ENCODE measurements around the gene TMPRSS5. TPM values are rescaled to one million over a fixed set of nuclear protein-coding genes. Genes with fewer than 3 reads are reported as not detected.

Gene TMPRSS5
- total and polyA plus RNA-seq, 2 of the 8 experiments (the other 6 are each of a cell fraction or from before 2014, with no cell fraction given): 0.54 to 0.78 TPM

- Histone ChIP-seq H3K23ac (ENCODE audit: insufficient read length) (no peak overlapping the region), H3K79me2 (ENCODE audit: control insufficient read depth in 1 of 2, insufficient read depth in 2 of 2, low read length in 2 of 2) (no peaks in the 10 kb centered on the region), H2AFZ (ENCODE audit: low read length) (no peak overlapping the region), H2BK5ac (ENCODE audit: low read depth, low read length) (no peak overlapping the region), H3K23me2 (ENCODE audit: low read depth, low read length) (no peaks in the 10 kb centered on the region), H3K9ac (replicated peaks in 1 of 4; ENCODE audit: extremely low read depth in 1 of 4, low read depth in 3 of 4, low read length in 3 of 4) (no peak overlapping the region), H3K4me2 (ENCODE audit: insufficient read depth in 1 of 2, low read depth in 2 of 2, low read length in 2 of 2) (no peak overlapping the region), H4K5ac (ENCODE audit: insufficient read length, low read depth, low read length) (no peak overlapping the region), H3K9me3 (ENCODE audit: insufficient read depth in 2 of 2, low read depth in 1 of 2, low read length in 1 of 2) (no peaks in the 10 kb centered on the region; a peak in 1 of 4 replicates), H3K27me3 (replicated peaks in 1 of 4; ENCODE audit: control insufficient read depth in 3 of 4, extremely low read depth in 1 of 4, insufficient read depth in 3 of 4, low read length in 3 of 4) (no peaks in the 10 kb centered on the region), H4K20me1 (replicated peaks in 1 of 2; ENCODE audit: control insufficient read depth in 1 of 2, insufficient read depth in 2 of 2, low read length in 2 of 2) (no peaks in the 10 kb centered on the region), H2AK5ac (ENCODE audit: low read depth, low read length) (no peak overlapping the region), H2BK15ac (ENCODE audit: low read length) (no peak overlapping the region), H3K36me3 (ENCODE audit: control insufficient read depth in 2 of 4, insufficient read depth in 4 of 4, low read length in 3 of 4) (no peaks in the 10 kb centered on the region; a peak in 1 of 8 replicates), H3K18ac (ENCODE audit: extremely low read depth, low read length) (no peak overlapping the region), H3K4me1 (replicated peaks in 1 of 4; ENCODE audit: control insufficient read depth in 3 of 4, insufficient read depth in 4 of 4, low read length in 3 of 4) (no peaks in the 10 kb centered on the region), H2BK20ac (ENCODE audit: low read length) (no peak overlapping the region), H2BK120ac (replicated peaks; ENCODE audit: low read depth, low read length) (no peak overlapping the region), H3K14ac (ENCODE audit: insufficient read length) (no peak overlapping the region), H4K91ac (replicated peaks; ENCODE audit: insufficient read length, low read length) (no peak overlapping the region), H3K27ac (ENCODE audit: low read depth, low read length) (no peak overlapping the region), H2BK12ac (ENCODE audit: low read depth, low read length) (no peak overlapping the region), H3K79me1 (ENCODE audit: low read depth, low read length) (no peaks in the 10 kb centered on the region), H3K4me3 (ENCODE audit: extremely low read depth in 1 of 4, insufficient read depth in 2 of 4, low read depth in 3 of 4, low read length in 4 of 4) (no peak overlapping the region), H4K8ac (ENCODE audit: extremely low read depth, insufficient read depth, low read length) (no peak overlapping the region), H3K4ac (replicated peaks; ENCODE audit: insufficient read length, low read depth, low read length) (no peak overlapping the region), H3K56ac (replicated peaks; ENCODE audit: insufficient read length, low read depth, low read length) (no peak overlapping the region)
- no peak for FAIRE-seq
- POLR2A ChIA-PET (ENCODE audit: partially characterized antibody): interaction anchor here (1.8 kb wide), 1 partner anchor 13 kb away, joined by 8 read pairs; no protein-coding TSS in a partner anchor
- 85% methylated on average over 2 of the region's 2 CpGs; no CpG with 5 or more reads in 1 of the 2 experiments for WGBS, 2 experiments (ENCODE audit: extremely low coverage in 1 of 2, insufficient coverage in 1 of 2, insufficient read length in 1 of 2, insufficient replicate concordance in 2 of 2, low coverage in 1 of 2, low lambda C conversion rate in 2 of 2, missing lambda C conversion rate in 1 of 2)
- no peak for DNase-seq (ENCODE audit: low read depth in 1 of 2, low spot score in 2 of 2)
- CTCF ChIA-PET (ENCODE audit: partially characterized antibody): no interaction called here
Observed at GRCh38 chr11:113715882-113716625, 9.9 kb upstream of the TMPRSS5 start.
